Measurements from ENCODE around the gene ACOT9.

- TF ChIP-seq EP300 (IDR thresholded peaks at IDR 0.05) (no peak), POLR2A (IDR thresholded peaks at IDR 0.05; ENCODE audit: low read depth) (no peak), CTCF (IDR thresholded peaks at IDR 0.05) (no peak), POLR2AphosphoS5 (IDR thresholded peaks at IDR 0.05) (no peak)
Observed at GRCh38 chrX:23764188-23764984, 21.3 kb upstream of the ACOT9 start.

All from esophagus muscularis mucosa (tissue), 4 donors.